ENCODE data around the gene AVPR2.

- TF ChIP-seq, protein P1, sequence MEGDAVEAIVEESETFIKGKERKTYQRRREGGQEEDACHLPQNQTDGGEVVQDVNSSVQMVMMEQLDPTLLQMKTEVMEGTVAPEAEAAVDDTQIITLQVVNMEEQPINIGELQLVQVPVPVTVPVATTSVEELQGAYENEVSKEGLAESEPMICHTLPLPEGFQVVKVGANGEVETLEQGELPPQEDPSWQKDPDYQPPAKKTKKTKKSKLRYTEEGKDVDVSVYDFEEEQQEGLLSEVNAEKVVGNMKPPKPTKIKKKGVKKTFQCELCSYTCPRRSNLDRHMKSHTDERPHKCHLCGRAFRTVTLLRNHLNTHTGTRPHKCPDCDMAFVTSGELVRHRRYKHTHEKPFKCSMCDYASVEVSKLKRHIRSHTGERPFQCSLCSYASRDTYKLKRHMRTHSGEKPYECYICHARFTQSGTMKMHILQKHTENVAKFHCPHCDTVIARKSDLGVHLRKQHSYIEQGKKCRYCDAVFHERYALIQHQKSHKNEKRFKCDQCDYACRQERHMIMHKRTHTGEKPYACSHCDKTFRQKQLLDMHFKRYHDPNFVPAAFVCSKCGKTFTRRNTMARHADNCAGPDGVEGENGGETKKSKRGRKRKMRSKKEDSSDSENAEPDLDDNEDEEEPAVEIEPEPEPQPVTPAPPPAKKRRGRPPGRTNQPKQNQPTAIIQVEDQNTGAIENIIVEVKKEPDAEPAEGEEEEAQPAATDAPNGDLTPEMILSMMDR (IDR thresholded peaks at IDR 0.05), result peak in 1 of 6 experiments; percentile 8
- peak in 2 of 4 donors; percentile 13 to 52 for TF ChIP-seq POLR2A (IDR thresholded peaks at IDR 0.05)
Measured at GRCh38 chrX:153926858-153927671, 22.6 kb downstream of the AVPR2 start.
